HG02870 (cell line): ENCODE data around the gene FRAS1.
"Not testable (repeated sequence)": the region's sequence is repeated elsewhere in the genome, so short reads cannot be mapped to it uniquely, and the experiment has no call there.

Experiments used
- ATAC-seq: cut with Tn5 transposase; IDR thresholded peaks from one replicate; pipeline ENCODE4 v1.9.1; 2021; ENCODE audit warnings: mild to moderate bottlenecking, moderate library complexity; ENCODE audit not compliant: unreplicated experiment

FRAS1 gene

DNA sequence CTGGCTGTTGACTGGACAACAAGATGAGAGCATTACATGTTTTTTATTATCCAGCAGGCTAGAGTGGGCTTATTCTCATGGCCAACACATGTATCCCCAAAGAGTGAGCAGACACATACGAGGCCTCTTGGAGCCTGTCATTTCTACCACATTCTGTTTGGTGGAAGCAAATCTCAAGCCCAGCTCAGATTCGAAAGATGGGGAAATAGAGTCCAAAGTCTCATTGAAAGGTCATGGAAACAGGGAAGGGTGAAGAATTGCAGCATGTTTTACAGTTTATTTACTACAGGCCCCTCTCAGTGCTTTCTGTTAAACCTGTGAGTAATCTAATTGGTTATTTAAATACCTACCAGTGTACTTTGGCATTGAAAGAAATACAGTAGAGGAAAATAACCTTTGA, 108.6 kb downstream of the FRAS1 start:
- no peak for ATAC-seq

DNA sequence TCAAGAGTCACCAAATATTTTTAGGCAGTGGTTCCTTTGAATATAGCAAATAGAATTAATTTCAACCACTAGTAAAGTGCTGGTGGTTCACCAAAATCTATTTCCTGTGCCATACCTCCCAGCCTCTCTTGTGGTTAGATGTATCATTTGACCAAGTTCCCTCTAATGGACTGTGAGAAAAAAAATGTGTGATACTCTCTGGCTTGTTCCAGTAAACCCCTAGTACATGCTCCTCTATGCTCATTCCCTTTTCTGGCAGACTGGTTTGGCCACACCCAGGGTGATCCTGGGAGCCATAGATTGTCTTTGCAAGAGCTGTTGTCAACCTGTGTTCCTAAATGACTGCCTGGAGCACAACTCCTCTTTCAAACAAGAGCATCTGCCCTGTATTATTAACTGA, 109.5 kb downstream of the FRAS1 start:
- ATAC-seq, result no peak

DNA sequence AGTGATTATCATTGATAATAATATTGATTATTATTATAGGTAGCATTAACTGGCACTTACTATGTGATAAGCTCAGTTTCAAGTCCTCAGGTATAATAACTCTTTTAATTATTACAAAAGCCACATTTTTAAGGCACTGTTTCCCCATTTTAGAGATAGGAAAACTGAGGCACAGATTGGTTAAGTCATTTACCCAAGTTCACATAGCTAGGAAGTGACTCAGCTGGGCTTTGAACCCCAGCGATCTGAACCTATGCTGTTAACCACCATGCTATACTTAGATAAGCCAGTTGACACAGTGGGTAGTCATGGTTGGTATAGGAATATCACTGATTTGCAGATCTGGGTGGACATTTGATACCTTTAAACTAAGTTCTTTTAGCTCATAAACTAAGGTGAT, 110.4 kb downstream of the FRAS1 start:
- no peak for ATAC-seq

- no peak for ATAC-seq
These were observed 110.9 kb downstream of the FRAS1 start for GRCh38 chr4:78168029-78168428.

DNA sequence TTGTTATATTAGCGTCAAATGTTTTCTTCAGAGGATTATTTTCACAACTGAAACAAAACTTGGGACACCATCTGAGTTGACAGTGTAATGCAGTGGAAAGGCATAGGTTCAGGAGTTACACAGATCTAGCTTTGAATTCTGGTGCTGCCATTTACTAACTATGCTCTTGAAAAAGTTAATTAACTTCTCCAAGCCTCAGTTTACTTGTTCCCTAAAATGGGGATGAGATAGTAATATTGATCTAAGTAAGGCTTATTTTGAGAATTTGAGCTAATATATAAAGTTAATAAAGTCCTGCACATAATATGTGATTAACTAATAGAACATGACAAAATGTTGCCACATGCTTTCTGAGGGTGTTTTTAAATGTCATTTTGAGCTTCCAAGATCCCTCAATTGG, 112.6 kb downstream of the FRAS1 start:
- no peak for ATAC-seq

- ATAC-seq, result no peak
These were observed 114.4 kb downstream of the FRAS1 start for GRCh38 chr4:78171482-78171881.

DNA sequence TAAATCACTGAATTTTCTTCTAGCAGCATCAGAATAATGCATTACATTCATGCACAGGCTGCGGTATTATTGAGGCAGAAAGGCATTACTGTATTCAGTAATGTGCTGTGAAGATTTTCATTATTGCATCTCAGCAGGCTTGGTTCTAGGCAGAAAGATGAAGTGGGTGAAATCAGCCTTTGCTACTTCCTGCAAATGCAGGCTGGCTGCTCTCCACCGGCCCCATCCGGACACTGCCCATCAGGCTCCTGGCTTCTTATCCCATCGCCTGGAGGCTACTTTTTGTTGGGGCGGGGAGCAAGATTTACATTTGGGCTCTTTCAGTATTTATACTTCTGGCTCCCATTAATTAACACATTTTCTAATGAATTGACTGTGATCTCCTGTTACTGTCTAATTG, 117.8 kb downstream of the FRAS1 start:
- ATAC-seq, result no peak

- ATAC-seq, result no peak
These were observed 122.1 kb downstream of the FRAS1 start for GRCh38 chr4:78179196-78179595.

DNA sequence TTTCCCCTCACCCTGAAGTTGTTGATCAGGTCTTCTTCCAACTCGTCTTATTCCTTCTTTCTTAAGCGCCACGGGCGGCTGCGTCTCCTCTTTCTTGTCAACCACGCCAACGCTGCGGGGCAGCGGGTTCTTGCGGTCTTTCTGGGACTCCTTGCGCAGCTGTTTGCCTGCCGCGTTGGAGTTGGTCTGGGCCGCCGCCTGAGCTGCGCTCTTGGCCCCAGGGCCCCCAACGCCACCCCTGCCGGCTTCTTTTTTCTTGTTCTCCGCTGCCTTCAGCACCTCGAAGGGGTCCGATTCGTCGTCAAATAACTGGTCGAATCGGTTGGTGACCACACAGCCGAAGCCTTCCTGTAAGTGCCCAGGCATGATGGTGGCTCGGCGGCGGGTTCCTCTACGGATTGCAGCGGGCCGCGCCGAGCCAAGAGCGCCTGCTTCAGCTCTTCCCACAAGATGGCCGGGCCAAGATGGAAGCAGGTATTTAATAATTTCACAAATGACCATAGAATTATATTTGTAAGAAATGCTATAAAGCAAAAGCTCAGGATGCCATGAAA, 124.6 kb downstream of the FRAS1 start:
- ATAC-seq, result not testable (repeated sequence)

- no peak for ATAC-seq
These were observed 127.5 kb downstream of the FRAS1 start for GRCh38 chr4:78184584-78184983.

DNA sequence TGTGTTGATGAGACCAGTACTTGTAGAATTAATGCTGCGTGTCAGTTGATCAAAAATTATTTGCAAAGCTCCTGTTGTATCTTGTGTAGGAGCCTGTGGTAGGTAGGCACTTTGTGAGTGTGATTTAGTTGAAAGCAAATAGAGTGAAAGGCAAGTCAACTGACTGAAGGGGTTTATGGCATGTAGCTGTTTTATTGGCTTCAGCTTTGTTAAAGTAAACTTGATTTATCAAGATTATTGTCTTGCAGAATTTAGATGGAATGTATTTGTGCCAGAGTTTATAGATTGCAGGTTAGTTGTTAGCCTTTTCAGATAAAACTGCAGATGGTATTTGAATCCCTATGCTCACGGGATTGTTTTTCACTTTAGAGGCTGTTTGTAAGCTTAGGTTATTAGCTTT, 128.0 kb downstream of the FRAS1 start:
- ATAC-seq, result no peak

GRCh38 chr4:78186597-78187543, 129.7 kb downstream of the FRAS1 start:
- no peak for ATAC-seq

GRCh38 chr4:78190068-78190467, 132.9 kb downstream of the FRAS1 start:
- ATAC-seq, result no peak

- no peak for ATAC-seq
These were observed 133.5 kb downstream of the FRAS1 start for GRCh38 chr4:78190595-78190994.

GRCh38 chr4:78197947-78198346, 140.8 kb downstream of the FRAS1 start:
- ATAC-seq, result no peak

DNA sequence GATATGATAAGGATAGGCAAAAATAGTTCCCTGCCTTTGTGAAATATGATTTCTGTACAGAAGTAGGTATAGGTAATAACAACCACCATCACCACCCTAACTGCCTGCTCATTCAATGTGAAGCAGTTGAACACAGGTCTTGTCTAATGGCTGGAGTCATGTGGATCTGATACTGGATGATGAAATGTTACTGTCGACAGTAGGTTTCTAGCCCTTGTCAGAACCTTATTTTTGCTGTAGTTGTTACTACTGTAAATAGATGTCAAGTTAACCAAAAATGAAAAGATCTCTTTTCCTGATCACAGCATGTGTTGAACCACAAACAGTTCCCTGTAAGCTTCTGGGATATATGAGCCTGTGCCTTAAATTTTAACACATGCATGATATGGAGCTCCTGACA, 142.9 kb downstream of the FRAS1 start:
- no peak for ATAC-seq

DNA sequence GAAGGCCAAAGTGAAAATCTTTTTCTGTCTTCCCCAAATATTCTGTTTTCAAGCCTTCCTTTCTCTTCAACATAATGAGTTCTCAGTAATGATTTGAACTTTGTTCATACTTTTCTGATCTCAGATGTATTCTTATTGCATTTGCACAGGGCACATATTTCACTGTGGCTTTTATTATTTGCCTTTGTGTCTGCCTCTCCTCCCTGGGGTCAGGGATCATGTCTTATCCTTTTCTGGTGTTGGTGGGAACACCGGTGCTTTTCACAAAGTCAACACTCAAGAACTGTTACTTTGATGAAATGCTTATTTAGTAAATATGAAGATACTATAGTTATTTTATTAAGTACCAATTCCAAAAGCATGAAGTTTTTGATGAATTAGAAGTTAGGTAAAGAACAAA, 143.8 kb downstream of the FRAS1 start:
- ATAC-seq, result no peak

DNA sequence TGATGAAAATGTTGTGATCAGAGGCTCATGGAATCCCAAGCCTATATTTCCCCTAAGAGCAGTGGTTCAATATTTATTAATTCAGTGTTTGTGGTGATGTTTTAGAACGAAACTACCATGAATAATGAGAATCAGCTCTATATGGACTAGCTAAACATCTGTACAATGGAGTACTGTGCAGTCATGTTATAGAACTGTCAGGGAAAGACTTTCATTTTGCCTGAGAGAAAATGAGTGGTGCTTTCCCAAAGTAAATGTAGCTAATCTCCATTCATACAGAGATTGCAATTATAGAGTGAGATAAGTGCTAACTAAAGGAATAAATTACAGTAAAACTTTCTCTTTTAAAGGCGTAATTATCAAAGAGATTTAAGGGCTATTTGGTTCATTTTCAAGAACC, 147.1 kb downstream of the FRAS1 start:
- no peak for ATAC-seq

GRCh38 chr4:78205591-78205990, 148.5 kb downstream of the FRAS1 start:
- no peak for ATAC-seq

- no peak for ATAC-seq
These were observed 150.4 kb downstream of the FRAS1 start for GRCh38 chr4:78207541-78207940.

- no peak for ATAC-seq
These were observed 150.8 kb downstream of the FRAS1 start for GRCh38 chr4:78207951-78208350.

DNA sequence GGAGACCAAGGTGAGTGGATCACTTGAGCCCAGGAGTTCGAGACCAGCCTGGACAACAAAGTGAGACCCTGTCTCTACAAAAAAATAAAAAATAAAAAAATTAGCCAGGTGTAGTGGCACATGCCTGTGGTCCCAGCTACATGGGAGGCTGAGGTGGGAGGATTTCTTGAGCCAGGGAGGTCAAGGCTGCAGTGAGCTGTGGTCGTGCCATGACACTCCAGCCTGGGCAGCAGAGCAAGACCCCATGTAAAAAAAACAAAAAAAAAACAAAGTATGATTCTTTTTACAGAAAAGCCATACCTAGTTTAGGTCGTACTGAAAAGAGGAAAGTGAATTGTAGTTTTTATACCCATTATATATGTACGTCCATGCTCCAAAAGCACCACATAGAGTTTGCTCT, 151.8 kb downstream of the FRAS1 start:
- not testable (repeated sequence) for ATAC-seq
